HT1080 (cell line): ENCODE data around the gene CADPS2. TPM values are rescaled to one million over a fixed set of nuclear protein-coding genes. Genes with fewer than 3 reads are reported as not detected.

Experiments
- DNase-seq: peaks from one replicate; pipeline ENCODE4 v3.0.0-alpha.2; 2015; ENCODE audit warnings: low read depth
- total RNA-seq: library from RNA; depleted of rRNA; stranded (reverse); fragments of >200 nt; shearing (Covaris generic); gene quantifications from 2 replicates; pipeline ENCODE4 v1.2.3, GENCODE V29; 2014

CADPS2 gene
- total RNA-seq, 1 experiment from 2014 or later = 13.0 TPM

DNA sequence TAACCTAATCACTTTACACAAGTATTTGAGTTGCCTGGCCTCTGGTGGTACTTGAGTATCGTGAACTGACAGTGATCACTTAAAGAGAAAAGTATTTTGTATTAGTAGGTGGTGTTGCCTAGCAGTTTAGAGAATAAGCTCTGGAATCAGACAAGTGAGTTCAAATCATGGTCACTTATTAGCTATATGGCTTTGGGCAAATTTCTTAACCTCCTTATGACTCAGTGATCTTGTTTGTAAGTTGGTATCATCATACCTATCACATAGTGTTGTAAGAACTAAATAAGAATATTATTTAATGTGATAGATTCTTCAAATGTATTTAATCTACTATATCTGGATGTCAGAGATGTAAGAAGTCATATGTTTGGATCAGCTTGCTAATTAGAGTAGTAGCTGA, 351.2 kb downstream of the CADPS2 start:
- no peak for DNase-seq

DNA sequence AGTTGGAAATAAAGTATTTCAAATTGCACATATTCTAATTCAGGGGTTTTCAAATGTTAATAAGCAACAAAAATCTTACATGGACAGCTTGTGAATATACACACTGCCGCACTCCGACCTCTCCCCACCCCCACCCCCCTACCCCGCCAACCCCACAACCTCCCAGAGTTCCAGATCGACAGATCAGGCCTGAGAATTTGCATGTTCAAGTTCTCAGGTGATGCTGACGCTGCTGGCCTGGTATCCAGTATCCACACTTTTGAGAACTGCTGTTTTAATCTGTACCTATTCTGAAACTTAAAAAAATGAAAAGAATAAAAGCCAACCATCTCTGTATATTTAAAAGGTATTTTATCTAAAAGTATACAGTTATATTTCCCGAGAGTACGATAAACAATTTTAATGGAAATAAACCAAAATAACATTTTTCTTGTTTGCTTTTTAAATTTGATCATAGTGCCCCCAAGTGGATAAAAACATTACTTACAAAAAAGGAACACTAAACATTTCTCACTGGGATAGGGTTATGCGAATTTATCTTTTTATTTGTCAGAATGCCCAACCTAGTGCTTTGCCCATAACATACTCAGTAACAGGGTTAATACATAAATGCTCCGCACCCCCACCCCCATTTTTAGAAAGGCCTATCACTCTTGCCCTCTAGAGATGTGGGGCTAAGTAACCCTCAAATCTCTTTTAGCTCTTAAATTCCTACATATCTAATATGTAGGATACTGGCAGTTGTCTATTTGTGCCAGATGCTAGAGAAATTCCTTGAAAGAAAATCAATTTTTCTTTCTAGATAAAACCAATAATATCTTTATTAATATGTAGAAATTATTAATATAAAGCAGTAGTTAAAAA, 353.6 kb downstream of the CADPS2 start:
- no peak for DNase-seq

GRCh38 chr7:122528879-122529481, 357.3 kb downstream of the CADPS2 start:
- peak; percentile 30 for DNase-seq

GRCh38 chr7:122525355-122525754, 360.9 kb downstream of the CADPS2 start:
- DNase-seq = no peak

GRCh38 chr7:122521767-122522166, 364.5 kb downstream of the CADPS2 start:
- no peak for DNase-seq

DNA sequence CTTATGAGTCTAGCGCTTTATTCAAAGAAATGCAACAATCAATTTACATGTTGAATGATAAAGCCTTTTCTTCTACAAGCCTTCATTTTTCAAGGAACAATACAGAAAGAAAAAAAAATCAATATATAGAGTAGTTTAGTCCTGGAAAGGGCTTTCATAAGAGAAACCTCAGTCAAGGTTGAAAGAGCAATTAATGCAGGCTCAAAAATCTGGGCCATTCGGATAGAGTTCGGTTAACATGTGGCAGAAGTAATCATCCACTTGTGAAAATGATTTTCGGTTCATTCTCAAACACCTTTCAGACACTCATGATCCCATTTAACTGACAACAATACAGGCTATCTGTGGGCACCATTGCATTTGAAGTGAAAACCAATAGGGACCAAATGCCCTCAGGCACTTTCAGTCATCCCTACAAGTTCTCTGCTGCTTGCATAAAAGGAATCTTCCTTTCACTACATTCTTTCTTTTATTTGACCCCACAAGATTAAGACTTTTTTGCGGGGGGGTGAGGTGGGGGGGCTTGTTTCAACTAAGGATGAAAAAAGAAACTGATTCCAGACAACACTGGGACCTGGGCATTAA, 365.2 kb downstream of the CADPS2 start:
- DNase-seq = no peak

GRCh38 chr7:122518488-122518887, 367.8 kb downstream of the CADPS2 start:
- DNase-seq = no peak

- no peak for DNase-seq
These were observed 368.7 kb downstream of the CADPS2 start for GRCh38 chr7:122517576-122517975.

DNA sequence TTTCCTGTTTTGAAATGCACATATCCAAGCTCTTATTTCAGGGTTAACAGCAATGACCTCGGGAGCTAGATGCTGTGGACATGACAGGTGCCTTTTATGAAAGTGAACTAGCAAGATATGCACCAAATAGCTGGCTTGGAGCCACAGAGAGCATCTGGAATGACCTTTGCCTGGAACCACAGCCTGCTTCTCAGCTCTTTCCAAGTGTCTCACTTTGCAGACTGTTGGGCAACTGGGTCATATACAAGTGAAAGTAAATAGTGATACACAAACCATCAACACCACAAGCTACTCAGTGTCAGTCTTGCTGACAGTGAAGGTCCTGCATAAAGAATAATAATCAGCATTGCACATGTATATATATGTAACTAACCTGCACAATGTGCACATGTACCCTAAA, 370.9 kb downstream of the CADPS2 start:
- no peak for DNase-seq

DNA sequence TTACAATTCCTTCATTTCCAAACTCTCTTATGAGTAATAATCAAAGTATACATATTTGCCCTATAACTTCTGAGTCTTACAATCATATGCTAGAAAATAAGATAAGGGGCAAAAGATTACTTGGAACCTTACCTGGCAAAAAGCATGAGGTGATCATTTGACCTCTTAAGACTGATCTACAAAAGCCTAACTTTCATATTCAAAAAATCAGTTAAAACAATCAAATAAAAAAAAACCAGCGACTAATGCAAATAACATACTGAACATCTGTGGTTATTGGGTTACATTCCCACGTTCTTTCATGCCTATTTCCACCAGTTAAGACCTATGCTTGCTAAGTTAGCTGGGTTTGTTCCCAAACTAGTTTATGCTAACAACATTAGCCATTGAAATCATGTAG, 375.0 kb downstream of the CADPS2 start:
- no peak for DNase-seq

GRCh38 chr7:122507591-122507990, 378.7 kb downstream of the CADPS2 start:
- no peak for DNase-seq

GRCh38 chr7:122492007-122492406, 394.3 kb downstream of the CADPS2 start:
- DNase-seq = no peak

- DNase-seq = no peak
These were observed 398.0 kb downstream of the CADPS2 start for GRCh38 chr7:122488241-122488640.

DNA sequence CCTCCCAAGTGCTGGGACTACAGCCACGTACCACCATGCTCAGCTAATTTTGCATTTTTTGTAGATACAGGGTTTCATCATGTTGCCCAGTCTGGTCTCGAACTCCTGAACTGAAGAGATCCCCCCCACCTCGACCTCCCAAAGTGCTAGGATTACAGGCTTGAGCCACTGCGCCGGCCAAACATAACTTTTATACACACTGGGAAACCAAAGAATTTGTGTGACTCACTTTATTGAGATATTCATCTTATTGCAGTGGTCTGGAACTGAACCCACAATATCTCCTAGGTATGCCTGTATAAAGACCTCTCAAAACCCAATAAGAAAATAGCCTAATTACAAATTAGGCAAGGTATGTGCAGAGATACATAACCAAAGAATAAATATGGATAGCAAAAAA, 399.1 kb downstream of the CADPS2 start:
- peak; percentile 5 for DNase-seq

- DNase-seq = no peak
These were observed 400.4 kb downstream of the CADPS2 start for GRCh38 chr7:122485856-122486255.

- no peak for DNase-seq
These were observed 404.0 kb downstream of the CADPS2 start for GRCh38 chr7:122482212-122482611.

DNA sequence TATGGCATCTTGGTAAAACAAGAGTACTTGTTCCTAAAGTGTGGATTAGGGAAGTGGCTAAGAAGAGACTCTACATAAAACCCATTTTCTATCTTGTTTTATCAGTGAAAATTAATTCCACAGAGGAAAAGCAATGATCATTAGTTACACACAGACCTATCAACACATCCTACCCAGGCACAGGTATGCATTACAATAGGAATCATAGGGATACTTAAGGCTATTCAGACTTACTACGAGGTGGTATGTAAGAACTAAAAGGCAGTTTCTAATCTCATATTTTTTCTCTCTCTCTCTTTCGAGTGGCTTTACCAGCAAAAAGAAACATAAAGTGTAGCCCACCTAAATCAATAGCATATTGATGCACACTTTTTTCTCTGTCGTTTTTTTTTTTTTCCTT, 415.4 kb downstream of the CADPS2 start:
- DNase-seq = no peak

DNA sequence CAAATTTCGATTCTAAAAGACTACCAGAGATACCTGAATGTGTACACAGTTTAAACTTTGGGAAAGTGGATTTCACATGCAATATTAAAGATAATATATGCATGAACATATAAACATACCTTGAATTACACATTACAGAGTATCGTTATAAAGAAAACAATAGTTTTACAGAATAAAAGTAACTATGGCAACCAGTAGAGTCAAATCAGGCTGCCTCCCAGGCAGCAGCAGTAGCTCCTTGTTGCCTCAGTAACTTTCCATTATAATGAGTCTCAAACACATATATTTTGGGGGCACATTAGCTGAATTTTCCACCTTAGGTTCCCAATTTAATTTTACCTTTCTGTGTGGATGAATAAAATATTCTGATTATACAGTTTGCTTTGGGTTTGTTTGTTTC, 417.3 kb downstream of the CADPS2 start:
- DNase-seq = no peak

DNA sequence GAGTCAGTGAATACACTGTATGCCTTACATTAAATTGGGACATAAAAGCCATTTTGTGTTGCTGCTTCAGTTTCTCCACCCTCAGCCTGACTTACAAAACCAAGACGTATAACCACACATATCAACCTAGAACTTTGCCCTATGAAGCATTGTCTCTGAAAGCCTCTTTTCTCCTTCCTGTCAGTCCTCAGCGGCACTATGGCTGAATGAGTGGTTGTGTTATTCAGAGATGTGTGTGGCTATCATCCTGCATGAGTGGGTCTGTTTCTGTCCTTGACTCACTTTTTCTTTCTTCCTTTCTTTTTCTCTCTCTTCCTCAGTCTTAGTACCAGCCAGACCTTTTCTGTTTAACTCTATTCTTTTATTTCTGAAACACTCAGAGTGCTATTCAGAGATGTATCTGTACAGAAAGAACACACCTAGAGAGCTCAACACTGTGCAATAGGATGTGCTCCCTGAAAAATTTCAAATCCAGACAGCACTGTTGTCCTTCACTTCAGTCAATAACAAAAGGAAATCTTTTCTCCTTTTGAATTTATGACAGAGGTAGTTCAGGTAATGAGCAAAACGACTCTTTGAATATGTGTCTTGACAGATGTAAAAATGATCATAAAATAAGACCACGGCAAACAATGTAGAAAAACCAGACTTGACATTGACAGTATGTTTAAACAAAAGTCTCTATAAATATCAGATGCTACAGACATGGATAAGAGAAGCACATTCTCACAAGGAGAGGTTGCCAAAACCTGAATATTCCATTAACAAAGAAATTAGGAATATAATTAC, 418.4 kb downstream of the CADPS2 start:
- no peak for DNase-seq

DNA sequence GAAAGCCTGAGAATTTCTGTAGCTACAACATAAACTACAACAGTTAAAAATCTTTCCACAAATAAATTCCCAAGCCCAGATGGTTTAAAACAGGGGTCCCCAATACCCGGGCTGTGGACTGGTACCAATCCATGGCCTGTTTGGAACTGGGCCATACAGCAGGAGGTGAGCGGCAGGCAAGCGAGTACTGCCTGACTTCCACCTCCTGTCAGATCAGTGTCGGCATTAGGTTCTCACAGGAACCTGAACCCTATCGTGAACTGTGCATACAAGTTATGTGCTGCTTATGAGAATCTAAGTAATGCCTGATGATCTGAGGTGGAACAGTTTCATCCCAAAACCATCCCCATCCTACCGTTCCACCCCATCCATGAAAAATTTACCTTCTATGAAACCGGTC, 421.0 kb downstream of the CADPS2 start:
- DNase-seq = no peak

DNA sequence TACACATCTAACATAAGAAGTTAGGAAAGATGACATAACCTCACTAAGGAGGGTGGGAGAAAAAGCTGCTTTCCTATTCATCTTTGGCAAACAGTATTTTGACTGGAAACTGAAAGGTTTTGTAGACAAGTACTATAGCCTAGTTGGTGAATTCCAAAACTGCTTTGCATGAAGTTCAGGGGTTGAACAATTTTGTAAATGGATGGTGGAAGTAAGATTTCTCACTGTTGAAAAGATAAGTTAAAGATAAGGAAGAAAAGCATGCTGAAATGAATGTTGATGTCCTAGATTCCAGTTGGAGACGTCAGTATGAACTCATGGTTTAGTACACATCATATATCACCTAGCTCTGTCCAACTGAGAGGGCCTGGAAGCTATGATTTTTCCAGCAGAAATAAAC, 422.6 kb downstream of the CADPS2 start:
- no peak for DNase-seq

GRCh38 chr7:122460936-122461335, 425.3 kb downstream of the CADPS2 start:
- DNase-seq = no peak
